PC-3 (cell line): ENCODE data around the gene FUT8.

Experiments
- CTCF ChIP-seq: fragments of 300-600 bp; sonication (generic); conservative IDR thresholded peaks from 2 replicates; pipeline ENCODE4 v1.5.1; 2017; ENCODE audit warnings: antibody characterized with exemption, low read depth, mild to moderate bottlenecking, low read length
- EZH2 ChIP-seq: fragments of 300-600 bp; sonication (generic); IDR thresholded peaks from one replicate; pipeline ENCODE4 v1.6.1; 2017; ENCODE audit warnings: antibody characterized with exemption, mild to moderate bottlenecking, low read length; ENCODE audit not compliant: unreplicated experiment

- TF ChIP-seq CTCF (no peak), EZH2 (no peak)
Observed at GRCh38 chr14:65369560-65369959, 43.0 kb upstream of the FUT8 start.
